Fibroblast of mammary gland (primary cell): ENCODE measurements around the gene IGF1R.

Experiments used
- DNase-seq: peaks from one replicate; pipeline ENCODE4 v3.0.0-alpha.2; 2010; ENCODE audit warnings: low read depth
- H3K4me3 ChIP-seq: 2 replicates; pipeline ENCODE4 v1.5.1; 2011; ENCODE audit warnings: low read depth, mild to moderate bottlenecking, low read length, moderate library complexity; ENCODE audit not compliant: control insufficient read depth
- CTCF ChIP-seq: conservative IDR thresholded peaks from 2 replicates; pipeline ENCODE4 v1.5.1; 2011; ENCODE audit warnings: low read depth, low read length, inconsistent platforms; ENCODE audit not compliant: control insufficient read depth, insufficient read depth

Gene IGF1R

GRCh38 chr15:98834976-98835375 is 186.6 kb downstream of the IGF1R start:
- DNase-seq, result no peak
- H3K4me3 ChIP-seq, result no peak overlapping the region
- TF ChIP-seq CTCF, result no peak

DNA sequence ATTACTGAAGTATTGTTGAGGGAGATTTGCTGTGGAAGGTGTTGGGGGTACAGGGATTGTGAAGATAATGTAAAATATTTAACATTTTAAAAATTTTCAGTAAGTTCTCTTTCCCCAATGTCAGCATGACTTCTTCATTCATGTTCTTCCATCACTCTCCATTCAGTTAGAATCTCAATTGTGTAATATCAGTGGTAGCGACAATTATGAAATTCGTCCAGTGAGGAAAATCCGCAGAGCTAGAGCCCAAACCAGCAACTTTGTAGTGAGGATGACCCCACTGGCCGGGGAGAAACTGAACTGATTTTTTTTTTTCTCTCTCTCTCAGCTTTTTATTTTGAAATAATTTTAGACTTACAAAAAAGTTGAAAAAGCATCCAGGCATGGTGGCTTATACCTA is 187.5 kb downstream of the IGF1R start:
- no peak overlapping the region for H3K4me3 ChIP-seq
- no peak for TF ChIP-seq CTCF
- DNase-seq, result no peak

- DNase-seq, result no peak
- no peak overlapping the region for H3K4me3 ChIP-seq
- no peak for TF ChIP-seq CTCF
Measured at GRCh38 chr15:98838387-98839259, 190.3 kb downstream of the IGF1R start.

- no peak for DNase-seq
- no peak for TF ChIP-seq CTCF
Measured at GRCh38 chr15:98840053-98840452, 191.7 kb downstream of the IGF1R start.

DNA sequence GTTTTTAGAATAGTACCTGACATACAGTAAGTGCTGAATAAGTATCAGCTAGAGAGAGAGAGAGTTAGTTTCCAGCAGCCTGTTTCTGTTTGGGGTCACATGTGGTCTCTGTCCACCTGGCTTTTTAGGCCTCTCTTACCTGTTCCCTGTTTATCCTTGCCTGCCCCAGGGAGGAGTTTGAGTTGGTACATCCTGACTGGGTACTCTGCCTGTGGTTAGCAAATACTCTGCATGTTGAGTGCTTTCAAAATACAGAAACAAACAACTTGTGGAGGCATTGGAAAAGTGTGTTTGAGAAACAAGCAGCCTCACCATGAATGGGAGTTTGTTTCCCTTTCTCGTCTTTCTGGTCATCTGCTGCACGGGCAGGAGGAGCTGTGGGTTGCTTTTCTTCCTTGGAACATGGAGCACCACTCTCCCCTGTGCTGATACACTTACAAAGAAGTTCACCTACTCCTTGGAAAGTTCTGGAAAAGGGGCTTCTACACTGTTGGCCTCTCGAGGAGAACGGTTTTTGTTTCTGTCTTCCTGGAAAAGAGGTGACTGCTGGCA is 193.2 kb downstream of the IGF1R start:
- no peak overlapping the region for H3K4me3 ChIP-seq
- no peak for TF ChIP-seq CTCF
- DNase-seq, result no peak

More at GRCh38 chr15:98840053-98840452, 191.7 kb downstream of the IGF1R start:
- no peak overlapping the region for H3K4me3 ChIP-seq

GRCh38 chr15:98842192-98842972 is 194.0 kb downstream of the IGF1R start:
- no peak overlapping the region for H3K4me3 ChIP-seq
- no peak for TF ChIP-seq CTCF
- DNase-seq, result no peak
